Measurements from ENCODE around the gene COQ8A.

Gene COQ8A

DNA sequence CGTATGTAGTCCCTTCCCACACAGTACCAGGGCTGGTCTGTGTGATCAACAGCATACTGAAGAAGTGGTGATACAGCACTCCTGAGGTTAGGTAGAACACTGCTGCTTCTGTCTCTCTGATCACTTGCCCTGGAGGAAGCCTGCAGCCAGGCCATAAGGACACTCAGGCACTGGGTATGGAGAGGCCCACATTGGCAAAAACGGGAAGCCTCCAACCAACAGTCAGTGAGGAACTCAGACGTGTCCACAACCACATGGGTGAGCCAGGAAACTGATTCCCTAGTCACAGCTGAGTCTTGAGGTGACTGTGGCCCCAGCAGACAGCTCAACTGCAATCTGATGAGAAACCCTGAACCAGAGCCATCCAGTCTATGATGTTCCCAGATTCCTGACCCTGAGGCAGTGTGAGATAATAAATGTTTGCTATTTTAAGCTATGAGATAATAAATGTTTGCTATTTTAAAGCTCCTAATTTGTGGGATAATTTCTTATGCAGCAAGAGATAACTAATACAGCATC, 62.5 kb downstream of the COQ8A start:
- H3K4me3 ChIP-seq (ENCODE audit: low read depth in 1 of 2, low read length in 2 of 2) = no peak overlapping the region
- H3K79me2 ChIP-seq (ENCODE audit: insufficient read depth, low read length) = no peaks in the 10 kb centered on the region
- no peaks in the 10 kb centered on the region for H3K9me3 ChIP-seq (ENCODE audit: insufficient read depth, low read length, severe bottlenecking)
- no peak overlapping the region for H3K4me2 ChIP-seq (ENCODE audit: insufficient read depth, low read length)
- H4K20me1 ChIP-seq (ENCODE audit: insufficient read depth, low read length) = no peaks in the 10 kb centered on the region
- no peaks in the 10 kb centered on the region for H3K36me3 ChIP-seq (ENCODE audit: insufficient read depth, low read length)
- DNase-seq (no peak), ATAC-seq (ENCODE audit: insufficient read depth, low read depth) (no peak)
- H3K9ac ChIP-seq (ENCODE audit: low read depth, low read length) = no peak overlapping the region
- H3K27me3 ChIP-seq (ENCODE audit: insufficient read depth, low read length, poor library complexity) = peaks cover 15% of the 10 kb centered on the region
- no peak for TF ChIP-seq EZH2 (IDR thresholded peaks at IDR 0.05; ENCODE audit: borderline replicate concordance, low read depth, low read length, severe bottlenecking)
- TF ChIP-seq CTCF (IDR thresholded peaks at IDR 0.05; ENCODE audit: borderline replicate concordance, extremely low read depth, low read length, poor library complexity, severe bottlenecking) = no peak
- H3K27ac ChIP-seq (ENCODE audit: low read length) = no peak overlapping the region
- no peak overlapping the region for H2AFZ ChIP-seq (ENCODE audit: low read depth, low read length)
- no peaks in the 10 kb centered on the region for H3K4me1 ChIP-seq (ENCODE audit: insufficient read depth, low read length)

DNA sequence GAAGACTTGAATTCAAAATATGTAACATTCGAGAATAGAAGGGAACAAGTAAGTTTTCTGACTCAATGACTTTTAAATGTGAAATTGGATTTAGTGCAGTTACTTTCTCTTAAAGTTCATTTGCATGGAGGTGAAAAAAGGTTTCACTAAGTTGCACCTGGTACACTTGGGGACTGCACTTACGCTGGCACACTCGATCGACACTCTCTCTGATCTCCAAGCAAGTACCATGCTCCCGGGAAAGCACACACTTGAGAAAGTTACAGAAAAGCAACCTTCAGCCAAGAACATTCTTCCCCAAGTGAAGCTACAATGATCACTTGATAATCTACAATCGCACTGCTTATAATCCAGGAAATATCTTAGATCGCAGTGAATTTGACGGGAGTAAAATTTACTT, 63.1 kb downstream of the COQ8A start:
- Histone ChIP-seq H3K27me3 (ENCODE audit: insufficient read depth, low read length, poor library complexity) (peaks cover 19% of the 10 kb centered on the region), H4K20me1 (ENCODE audit: insufficient read depth, low read length) (no peaks in the 10 kb centered on the region), H2AFZ (ENCODE audit: low read depth, low read length) (no peak overlapping the region), H3K27ac (ENCODE audit: low read length) (no peak overlapping the region), H3K79me2 (ENCODE audit: insufficient read depth, low read length) (no peaks in the 10 kb centered on the region), H3K4me2 (ENCODE audit: insufficient read depth, low read length) (no peak overlapping the region), H3K4me1 (ENCODE audit: insufficient read depth, low read length) (no peaks in the 10 kb centered on the region), H3K4me3 (ENCODE audit: low read depth in 1 of 2, low read length in 2 of 2) (no peak overlapping the region), H3K9ac (ENCODE audit: low read depth, low read length) (no peak overlapping the region), H3K36me3 (ENCODE audit: insufficient read depth, low read length) (no peaks in the 10 kb centered on the region), H3K9me3 (ENCODE audit: insufficient read depth, low read length, severe bottlenecking) (no peaks in the 10 kb centered on the region)
- ATAC-seq (ENCODE audit: insufficient read depth, low read depth) (no peak), DNase-seq (no peak)
- TF ChIP-seq CTCF (IDR thresholded peaks at IDR 0.05; ENCODE audit: borderline replicate concordance, extremely low read depth, low read length, poor library complexity, severe bottlenecking) (no peak), EZH2 (IDR thresholded peaks at IDR 0.05; ENCODE audit: borderline replicate concordance, low read depth, low read length, severe bottlenecking) (no peak)

GRCh38 chr1:227004796-227005195, 64.7 kb downstream of the COQ8A start:
- H3K4me2 ChIP-seq (ENCODE audit: insufficient read depth, low read length) = no peak overlapping the region
- H3K27ac ChIP-seq (ENCODE audit: low read length) = no peak overlapping the region
- no peaks in the 10 kb centered on the region for H4K20me1 ChIP-seq (ENCODE audit: insufficient read depth, low read length)
- TF ChIP-seq EZH2 (IDR thresholded peaks at IDR 0.05; ENCODE audit: borderline replicate concordance, low read depth, low read length, severe bottlenecking) = no peak
- no peaks in the 10 kb centered on the region for H3K4me1 ChIP-seq (ENCODE audit: insufficient read depth, low read length)
- no peak for DNase-seq
- H3K4me3 ChIP-seq (ENCODE audit: low read depth in 1 of 2, low read length in 2 of 2) = no peak overlapping the region
- H2AFZ ChIP-seq (ENCODE audit: low read depth, low read length) = no peak overlapping the region
- no peak overlapping the region for H3K9ac ChIP-seq (ENCODE audit: low read depth, low read length)
- H3K27me3 ChIP-seq (ENCODE audit: insufficient read depth, low read length, poor library complexity) = peaks cover 29% of the 10 kb centered on the region
- H3K36me3 ChIP-seq (ENCODE audit: insufficient read depth, low read length) = no peaks in the 10 kb centered on the region
- H3K79me2 ChIP-seq (ENCODE audit: insufficient read depth, low read length) = no peaks in the 10 kb centered on the region
- no peaks in the 10 kb centered on the region for H3K9me3 ChIP-seq (ENCODE audit: insufficient read depth, low read length, severe bottlenecking)
- ATAC-seq (ENCODE audit: insufficient read depth, low read depth) = no peak

GRCh38 chr1:227006226-227006796, 66.2 kb downstream of the COQ8A start:
- no peak overlapping the region for H3K9ac ChIP-seq (ENCODE audit: low read depth, low read length)
- no peaks in the 10 kb centered on the region for H3K9me3 ChIP-seq (ENCODE audit: insufficient read depth, low read length, severe bottlenecking)
- ATAC-seq (ENCODE audit: insufficient read depth, low read depth) = no peak
- no peak overlapping the region for H3K27ac ChIP-seq (ENCODE audit: low read length)
- no peaks in the 10 kb centered on the region for H3K36me3 ChIP-seq (ENCODE audit: insufficient read depth, low read length)
- no peaks in the 10 kb centered on the region for H3K4me1 ChIP-seq (ENCODE audit: insufficient read depth, low read length)
- no peaks in the 10 kb centered on the region for H4K20me1 ChIP-seq (ENCODE audit: insufficient read depth, low read length)
- no peaks in the 10 kb centered on the region for H3K79me2 ChIP-seq (ENCODE audit: insufficient read depth, low read length)
- no peak for TF ChIP-seq CTCF (IDR thresholded peaks at IDR 0.05; ENCODE audit: borderline replicate concordance, extremely low read depth, low read length, poor library complexity, severe bottlenecking)
- TF ChIP-seq EZH2 (IDR thresholded peaks at IDR 0.05; ENCODE audit: borderline replicate concordance, low read depth, low read length, severe bottlenecking) = no peak
- H2AFZ ChIP-seq (ENCODE audit: low read depth, low read length) = no peak overlapping the region
- H3K4me3 ChIP-seq (ENCODE audit: low read depth in 1 of 2, low read length in 2 of 2) = no peak overlapping the region
- peaks cover 30% of the 10 kb centered on the region for H3K27me3 ChIP-seq (ENCODE audit: insufficient read depth, low read length, poor library complexity)
- H3K4me2 ChIP-seq (ENCODE audit: insufficient read depth, low read length) = no peak overlapping the region
- no peak for DNase-seq

Data from DND-41 (cell line).